ENCODE results near the gene PNPLA8.

PNPLA8 gene

GRCh38 chr7:108456845-108457540 is 68.9 kb downstream of the PNPLA8 start:
- H3K4me3 ChIP-seq (ENCODE audit: low read depth, low read length): peak overlapping the region; percentile 82
- TF ChIP-seq CTCF (IDR thresholded peaks at IDR 0.05; ENCODE audit: borderline replicate concordance, insufficient read depth, low read depth, low read length): no peak

GRCh38 chr7:108455998-108456677 is 69.8 kb downstream of the PNPLA8 start, which contains the start of gene NRCAM:
Gene NRCAM, minus strand, starts transcription at chr7:108456436. Its CDS starts 216,372 bp downstream, at chr7:108240064.
- H3K4me3 ChIP-seq (ENCODE audit: low read depth, low read length): peak within 1 kb of the TSS; percentile 82
- 0 out of 2 replicates have a peak, but pooled peaks have one; percentile 4 for TF ChIP-seq CTCF (IDR thresholded peaks at IDR 0.05; ENCODE audit: borderline replicate concordance, insufficient read depth, low read depth, low read length)

DNA sequence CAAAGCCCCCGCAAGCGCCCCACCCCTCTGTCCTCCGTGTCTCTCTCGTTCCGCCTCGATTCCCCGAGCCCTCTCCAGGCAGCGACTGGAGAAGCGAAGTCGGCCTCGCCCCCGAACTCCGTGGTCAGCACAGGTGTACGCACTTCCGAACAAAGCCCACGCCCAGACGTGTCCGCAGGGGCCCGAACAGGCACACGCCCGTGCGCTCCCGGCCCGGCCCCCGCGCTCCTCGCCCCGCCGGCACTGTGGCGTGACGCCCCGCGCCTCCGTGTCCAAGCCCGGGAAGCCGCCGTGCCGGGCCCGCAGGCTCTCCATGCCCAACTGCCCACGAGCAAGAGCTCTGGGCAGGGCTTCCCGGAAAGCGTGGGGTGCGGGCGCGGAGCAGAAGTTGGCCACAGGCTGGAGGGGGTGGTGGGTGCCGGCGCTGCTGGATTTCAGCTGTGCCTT is 70.4 kb downstream of the PNPLA8 start:
- no peak for TF ChIP-seq CTCF (IDR thresholded peaks at IDR 0.05; ENCODE audit: borderline replicate concordance, insufficient read depth, low read depth, low read length)
- peak overlapping the region; percentile 82 for H3K4me3 ChIP-seq (ENCODE audit: low read depth, low read length)

- H3K4me3 ChIP-seq (ENCODE audit: low read depth, low read length): peak overlapping the region; percentile 82
- TF ChIP-seq CTCF (IDR thresholded peaks at IDR 0.05; ENCODE audit: borderline replicate concordance, insufficient read depth, low read depth, low read length): no peak
Observed at GRCh38 chr7:108454674-108455550, 71.0 kb downstream of the PNPLA8 start.

GRCh38 chr7:108454317-108454673 is 71.6 kb downstream of the PNPLA8 start:
- TF ChIP-seq CTCF (IDR thresholded peaks at IDR 0.05; ENCODE audit: borderline replicate concordance, insufficient read depth, low read depth, low read length): no peak
- peak overlapping the region; percentile 82 for H3K4me3 ChIP-seq (ENCODE audit: low read depth, low read length)

- H3K4me3 ChIP-seq (ENCODE audit: low read depth, low read length): no peak overlapping the region
- no peak for TF ChIP-seq CTCF (IDR thresholded peaks at IDR 0.05; ENCODE audit: borderline replicate concordance, insufficient read depth, low read depth, low read length)
Observed at GRCh38 chr7:108453320-108453719, 72.6 kb downstream of the PNPLA8 start.
